Measurements from ENCODE around the gene PDZK1IP1.

DNA sequence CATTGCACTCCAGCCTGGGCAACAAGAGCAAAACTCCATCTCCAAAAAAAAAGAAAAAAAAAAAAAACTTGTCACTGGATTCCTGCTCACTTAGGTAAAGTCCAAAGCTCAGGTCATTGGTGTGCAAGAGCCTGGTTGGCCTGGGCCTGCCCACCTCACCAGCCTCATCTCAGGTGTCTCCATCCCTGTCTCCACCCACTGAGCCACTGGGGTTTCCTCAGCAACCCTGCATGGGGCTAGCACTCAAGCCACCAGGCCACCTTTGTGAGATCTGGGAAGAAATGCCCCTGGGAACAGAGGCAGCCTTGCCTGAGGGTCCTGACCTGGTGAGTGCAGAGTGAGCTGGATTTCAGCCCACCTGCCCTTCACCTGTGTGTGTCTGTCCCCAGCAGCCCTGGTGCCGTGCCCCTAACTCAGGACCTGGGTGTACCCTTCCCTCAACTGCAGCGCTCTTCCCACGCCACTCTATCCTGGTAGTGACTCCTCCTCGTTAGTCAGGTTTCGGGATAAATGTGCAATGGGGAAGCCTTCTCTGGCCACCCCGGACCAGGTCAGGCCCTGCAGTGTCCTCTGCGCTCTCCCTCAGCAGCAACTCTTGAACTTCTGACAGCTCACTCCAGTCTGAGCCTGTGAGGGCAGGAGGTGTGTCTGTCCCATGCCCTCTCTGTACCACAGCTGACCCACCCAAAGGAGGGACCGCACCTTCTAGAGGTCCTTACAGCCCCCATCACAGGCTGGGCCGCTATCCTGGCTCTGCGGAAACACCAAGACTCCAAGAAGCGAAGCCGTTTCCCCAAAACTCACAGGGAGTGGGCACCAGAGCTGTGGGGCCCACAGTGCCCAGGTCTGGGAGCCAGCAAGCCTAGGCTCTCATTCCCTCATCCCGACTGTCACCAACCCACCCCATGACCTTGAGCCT is 3.3 kb downstream of the PDZK1IP1 start:
- TF ChIP-seq, protein P1, sequence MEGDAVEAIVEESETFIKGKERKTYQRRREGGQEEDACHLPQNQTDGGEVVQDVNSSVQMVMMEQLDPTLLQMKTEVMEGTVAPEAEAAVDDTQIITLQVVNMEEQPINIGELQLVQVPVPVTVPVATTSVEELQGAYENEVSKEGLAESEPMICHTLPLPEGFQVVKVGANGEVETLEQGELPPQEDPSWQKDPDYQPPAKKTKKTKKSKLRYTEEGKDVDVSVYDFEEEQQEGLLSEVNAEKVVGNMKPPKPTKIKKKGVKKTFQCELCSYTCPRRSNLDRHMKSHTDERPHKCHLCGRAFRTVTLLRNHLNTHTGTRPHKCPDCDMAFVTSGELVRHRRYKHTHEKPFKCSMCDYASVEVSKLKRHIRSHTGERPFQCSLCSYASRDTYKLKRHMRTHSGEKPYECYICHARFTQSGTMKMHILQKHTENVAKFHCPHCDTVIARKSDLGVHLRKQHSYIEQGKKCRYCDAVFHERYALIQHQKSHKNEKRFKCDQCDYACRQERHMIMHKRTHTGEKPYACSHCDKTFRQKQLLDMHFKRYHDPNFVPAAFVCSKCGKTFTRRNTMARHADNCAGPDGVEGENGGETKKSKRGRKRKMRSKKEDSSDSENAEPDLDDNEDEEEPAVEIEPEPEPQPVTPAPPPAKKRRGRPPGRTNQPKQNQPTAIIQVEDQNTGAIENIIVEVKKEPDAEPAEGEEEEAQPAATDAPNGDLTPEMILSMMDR (IDR thresholded peaks at IDR 0.05) = no peak
- TF ChIP-seq POLR2A (IDR thresholded peaks at IDR 0.05) (no peak), POLR2AphosphoS5 (IDR thresholded peaks at IDR 0.05) (no peak)
